Measurements from ENCODE around the gene TOP3B.

Gene TOP3B

DNA sequence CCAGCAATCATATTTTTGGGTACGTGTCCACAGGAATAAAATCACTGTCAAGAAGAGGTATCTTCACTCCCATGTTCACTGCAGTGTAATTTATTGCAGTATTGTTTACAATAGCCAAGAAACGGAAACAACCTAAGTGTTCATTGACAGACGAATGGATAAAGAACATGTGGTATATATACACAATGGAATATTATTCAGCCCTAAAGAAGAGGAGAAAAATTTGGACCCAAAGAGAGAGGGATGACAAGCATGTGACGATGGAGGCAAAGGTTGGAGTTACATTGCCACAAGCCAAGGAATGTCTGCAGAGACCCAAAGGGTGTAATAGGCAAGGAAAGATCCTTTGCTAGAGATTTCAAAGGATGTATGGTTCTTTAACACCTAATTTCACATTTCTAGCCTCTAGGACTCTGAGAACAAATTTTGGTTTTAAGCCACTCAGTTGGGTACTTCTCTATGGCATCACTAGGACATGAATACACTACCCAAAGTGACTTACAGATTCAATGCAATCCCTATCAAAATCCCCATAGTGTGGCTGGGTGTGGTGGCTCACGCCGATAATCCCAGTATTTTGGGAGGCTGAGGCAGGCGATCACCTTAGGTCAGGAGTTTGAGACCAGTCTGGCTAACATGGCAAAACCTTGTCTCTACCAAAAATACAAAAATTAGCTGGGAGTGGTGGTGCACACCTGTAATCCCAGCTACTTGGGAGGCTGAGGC is 31.1 kb upstream of the TOP3B start:
- DNase-seq (ENCODE audit: low read depth): no peak

DNA sequence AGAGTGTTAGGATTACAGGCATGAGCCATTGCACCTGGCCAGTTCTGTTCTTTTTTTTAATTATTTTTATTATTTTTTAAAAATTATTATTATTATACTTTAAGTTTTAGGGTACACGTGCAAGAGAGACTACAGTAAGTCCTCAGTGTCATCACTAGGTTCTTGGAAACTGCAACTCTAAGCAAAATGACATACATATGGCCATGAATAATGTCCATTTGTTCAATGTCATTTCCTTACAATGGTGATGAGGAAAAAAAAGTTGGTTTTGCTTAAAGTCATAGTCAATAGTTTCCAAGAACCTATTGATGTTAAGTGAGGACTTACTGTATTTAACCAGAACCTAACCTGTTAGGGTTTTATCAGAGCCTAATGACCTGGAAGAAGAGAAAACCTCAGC is 29.4 kb upstream of the TOP3B start:
- DNase-seq (ENCODE audit: low read depth): no peak

DNA sequence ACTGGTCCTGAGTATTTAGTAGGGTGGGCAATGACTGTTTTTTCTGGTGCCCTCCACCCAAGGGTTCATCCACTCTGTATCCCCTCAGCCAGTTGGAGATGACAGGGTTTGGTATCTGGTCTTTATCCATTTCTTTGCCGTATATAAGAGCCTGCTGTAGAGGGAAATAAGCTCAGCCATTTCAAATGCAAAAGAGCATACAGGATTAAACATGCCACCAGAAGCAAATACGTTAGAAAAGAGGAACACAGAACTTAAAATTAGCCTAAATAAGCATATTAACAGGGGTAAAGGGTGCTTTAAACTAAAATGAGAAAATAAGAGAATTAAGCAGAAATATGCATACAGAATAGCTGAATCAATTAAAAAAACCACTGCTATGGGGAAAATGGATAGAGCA is 27.8 kb upstream of the TOP3B start:
- DNase-seq (ENCODE audit: low read depth): no peak

DNA sequence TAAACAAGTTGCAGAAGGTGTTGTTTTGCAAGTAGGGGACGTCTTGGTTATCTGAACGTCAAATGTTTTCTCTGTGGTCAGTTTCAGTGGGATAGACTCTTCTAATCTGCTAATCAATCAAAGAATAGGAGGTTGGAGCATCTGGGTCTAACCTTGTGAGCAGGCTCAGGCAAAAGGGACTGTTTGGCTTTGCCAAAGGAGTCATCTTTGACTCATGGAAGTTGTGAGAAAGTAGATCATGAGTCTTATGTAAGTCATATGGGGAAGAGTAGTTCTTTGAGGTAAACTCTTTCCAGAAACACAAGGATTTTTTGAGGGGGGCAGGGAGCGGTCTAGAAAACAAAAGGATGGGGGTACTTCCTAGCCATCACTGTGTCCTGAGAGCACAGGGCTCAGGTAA is 27.1 kb upstream of the TOP3B start:
- DNase-seq (ENCODE audit: low read depth): no peak

DNA sequence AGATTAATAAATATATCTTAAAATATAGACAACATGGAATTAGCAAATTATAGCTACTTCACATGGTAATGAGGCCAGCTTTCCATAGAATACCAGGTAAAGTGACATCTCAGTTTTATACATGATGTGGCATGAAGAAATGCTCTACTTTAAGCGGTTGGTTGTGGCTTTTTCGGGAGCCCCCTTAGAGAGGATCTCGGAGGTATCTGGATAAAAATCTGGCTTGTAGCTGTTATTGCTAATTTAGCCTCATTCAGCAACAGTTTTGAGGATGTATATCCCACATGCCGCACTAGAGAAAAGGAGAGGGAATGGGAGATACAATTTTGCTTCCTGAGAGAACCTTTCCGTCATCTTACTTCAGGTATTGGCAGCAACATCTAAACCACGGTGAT is 24.0 kb upstream of the TOP3B start:
- DNase-seq (ENCODE audit: low read depth): no peak

DNA sequence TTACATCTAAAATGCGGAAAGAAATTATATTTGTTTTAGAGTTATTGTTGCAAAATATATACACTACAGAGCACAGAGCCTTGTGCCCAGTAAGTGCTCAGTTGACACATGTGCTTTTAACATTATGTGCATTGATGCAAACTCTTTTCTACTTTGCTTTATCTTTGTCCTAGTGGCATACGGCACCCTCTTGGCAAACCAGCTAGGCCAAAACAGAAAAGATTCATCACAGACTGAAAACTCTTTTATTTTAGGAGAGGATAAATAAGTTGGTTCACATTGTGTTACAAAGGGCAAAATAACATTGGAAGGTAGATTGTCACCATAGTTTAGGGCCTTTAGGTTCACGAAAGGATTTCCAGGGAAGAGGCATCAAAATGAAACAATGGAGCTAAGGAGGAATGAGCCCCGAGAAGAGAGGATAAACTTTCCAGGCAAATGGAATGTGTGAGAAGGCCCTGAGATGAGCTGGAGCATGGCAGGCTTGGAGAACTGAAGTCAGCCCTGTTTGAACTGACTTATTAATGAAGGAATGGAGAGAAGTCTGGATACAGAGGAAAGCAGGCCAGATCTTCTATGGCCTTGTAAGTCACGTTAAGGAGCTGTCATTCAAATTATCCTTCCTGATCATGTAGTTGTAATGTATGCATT is 23.5 kb upstream of the TOP3B start:
- no peak for DNase-seq (ENCODE audit: low read depth)

DNA sequence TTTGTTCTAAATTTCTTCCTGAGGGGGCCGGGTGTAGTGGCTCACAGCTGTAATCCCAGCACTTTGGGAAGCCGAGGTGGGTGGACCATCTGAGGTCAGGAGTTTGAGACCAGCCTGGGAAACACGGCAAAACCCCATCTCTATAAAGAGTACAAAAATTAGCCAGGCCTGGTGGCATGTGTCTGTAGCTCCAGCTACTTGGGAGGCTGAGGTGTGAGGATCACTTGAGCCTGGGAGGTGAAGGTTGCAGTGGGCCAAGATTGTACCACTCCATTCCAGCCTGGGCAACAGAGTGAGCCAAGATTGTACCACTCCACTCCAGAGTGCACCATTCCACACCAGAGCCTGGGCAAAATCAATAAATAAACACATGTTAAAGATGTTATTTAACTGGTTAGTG is 20.6 kb upstream of the TOP3B start:
- DNase-seq (ENCODE audit: low read depth): no peak

DNA sequence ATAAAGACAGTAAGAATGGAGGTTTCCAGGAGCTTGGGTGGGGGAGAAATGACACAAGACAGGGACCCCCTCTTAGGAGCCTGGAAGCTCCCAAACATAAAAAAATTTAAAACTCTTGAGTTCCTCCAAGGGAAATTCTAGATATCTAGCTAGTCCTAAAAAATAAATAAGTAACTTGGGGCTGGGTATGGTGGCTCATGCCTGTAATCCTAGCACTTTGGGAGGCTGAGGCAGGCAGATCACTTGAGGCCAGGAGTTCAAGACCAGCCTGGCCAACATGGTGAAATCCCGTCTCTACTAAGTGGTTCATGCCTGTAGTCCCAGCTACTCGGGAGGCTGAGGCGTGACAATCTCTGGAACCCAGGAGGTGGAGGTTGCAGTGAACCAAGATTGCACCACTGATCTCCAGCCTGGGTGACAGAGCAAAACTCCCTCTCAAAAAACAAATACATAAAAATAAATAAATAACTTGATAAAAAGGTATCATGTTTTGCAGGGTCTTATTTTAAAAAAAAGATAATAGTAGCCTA is 20.0 kb upstream of the TOP3B start:
- no peak for DNase-seq (ENCODE audit: low read depth)

DNA sequence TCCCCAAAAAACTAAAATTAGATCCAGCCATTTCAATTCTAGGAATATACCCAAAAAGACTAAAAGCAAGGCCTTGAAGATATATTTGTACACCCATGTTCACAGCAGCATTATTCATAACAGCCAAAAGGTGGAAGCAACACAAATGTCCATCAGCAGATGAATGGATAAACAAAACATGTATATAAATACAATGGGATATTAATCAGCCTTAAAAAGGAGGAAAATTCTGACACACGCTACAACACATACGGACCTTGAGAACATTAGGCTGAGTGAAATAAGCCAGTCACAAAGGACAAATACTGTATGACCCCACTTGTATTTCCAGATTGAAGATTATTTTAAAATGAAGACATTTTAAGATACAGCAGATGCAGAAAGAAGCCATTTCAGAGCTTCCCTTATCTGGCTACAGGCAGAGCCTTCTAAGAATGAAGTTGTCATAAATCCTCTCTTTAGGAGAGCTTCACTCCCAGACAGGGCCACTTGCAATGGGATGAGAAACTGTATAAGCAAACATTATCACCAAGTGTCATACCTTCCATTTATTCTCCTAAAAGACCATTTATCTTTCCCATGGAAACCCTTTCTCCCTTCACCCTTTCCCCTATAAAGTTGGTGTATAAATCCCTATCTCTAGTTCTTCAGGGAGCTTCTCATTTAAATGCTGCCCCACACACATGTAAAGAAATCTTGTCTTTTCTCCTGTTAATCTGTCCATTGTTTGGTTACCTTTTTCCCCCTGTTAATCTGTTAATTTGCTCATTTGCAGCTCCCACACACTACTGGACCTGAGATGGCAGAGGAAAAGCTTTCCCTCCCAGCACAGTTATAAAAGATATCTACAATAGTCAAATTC is 19.3 kb upstream of the TOP3B start:
- DNase-seq (ENCODE audit: low read depth): no peak

DNA sequence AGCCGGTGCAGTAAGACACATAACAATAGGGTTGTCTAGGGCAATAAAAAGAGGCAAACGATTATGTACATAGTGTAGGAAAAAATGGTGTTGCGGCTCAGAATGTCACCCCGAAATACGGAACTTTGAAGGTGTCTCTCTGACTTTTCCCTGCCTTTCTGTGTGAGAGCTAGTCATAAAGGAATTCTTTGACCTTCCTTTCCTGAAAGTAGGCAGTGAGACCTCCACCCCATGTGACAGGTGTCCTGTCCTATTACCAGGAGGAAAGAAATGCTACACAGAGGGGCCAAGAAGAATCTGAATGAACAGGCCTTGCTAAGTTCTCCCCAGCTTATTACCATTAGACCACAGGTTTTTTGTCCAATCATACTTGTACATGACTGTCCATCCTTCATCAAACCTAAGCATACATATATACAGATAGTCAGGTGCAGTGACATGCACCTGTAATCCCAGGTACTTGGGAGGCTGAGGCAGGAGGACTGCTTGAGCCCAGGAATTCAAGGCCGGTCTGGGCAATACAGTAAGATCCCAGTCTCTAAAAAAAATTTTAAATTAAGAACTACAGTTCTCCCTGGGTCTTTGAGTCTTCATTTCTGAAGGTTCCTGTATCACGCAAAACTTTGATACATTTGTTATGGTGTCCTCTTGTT is 16.1 kb upstream of the TOP3B start:
- no peak for DNase-seq (ENCODE audit: low read depth)

DNA sequence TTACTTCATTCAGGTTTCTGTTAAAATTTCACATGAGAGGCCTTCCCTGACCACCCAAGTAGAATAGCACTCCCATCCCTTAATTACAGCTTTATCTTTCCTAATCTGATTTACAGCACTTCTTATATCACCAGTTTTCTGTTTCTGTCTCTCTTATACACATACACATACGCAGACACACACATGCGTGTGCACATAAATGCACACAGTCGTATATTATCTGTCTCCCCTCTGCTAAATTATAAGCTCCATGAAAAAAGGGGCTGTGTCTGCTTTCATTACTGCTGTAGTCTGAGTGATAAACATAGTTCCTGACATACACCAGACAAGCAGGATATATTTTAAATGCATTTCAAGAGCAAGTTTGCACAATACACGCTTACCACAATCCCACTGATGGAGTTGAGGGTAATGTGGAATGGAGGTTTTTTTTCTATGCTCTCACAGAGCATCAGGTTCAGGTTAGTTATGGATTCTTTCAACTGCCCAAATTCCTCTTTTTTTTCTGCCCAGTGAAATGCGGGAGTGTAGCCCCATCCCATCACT is 13.7 kb upstream of the TOP3B start:
- DNase-seq (ENCODE audit: low read depth): no peak

DNA sequence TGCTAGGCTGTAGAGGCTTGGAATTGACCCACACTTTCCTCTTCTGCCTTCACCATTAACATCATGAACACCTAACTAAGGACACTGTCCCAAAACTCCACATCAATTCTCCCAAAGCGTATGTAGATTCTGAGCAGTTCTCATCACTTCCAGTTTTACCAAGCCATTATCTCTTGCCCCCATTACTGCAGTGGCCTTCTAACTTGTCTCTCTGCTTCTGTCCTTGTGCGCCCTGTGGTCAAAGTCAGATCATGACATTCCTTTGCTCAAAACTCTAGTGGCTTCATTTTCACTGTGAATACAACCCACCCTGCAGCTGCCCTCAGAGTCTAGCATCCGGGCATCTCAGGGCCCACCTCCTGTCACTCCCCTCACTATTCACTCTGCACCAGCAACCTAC is 13.1 kb upstream of the TOP3B start:
- DNase-seq (ENCODE audit: low read depth): no peak

DNA sequence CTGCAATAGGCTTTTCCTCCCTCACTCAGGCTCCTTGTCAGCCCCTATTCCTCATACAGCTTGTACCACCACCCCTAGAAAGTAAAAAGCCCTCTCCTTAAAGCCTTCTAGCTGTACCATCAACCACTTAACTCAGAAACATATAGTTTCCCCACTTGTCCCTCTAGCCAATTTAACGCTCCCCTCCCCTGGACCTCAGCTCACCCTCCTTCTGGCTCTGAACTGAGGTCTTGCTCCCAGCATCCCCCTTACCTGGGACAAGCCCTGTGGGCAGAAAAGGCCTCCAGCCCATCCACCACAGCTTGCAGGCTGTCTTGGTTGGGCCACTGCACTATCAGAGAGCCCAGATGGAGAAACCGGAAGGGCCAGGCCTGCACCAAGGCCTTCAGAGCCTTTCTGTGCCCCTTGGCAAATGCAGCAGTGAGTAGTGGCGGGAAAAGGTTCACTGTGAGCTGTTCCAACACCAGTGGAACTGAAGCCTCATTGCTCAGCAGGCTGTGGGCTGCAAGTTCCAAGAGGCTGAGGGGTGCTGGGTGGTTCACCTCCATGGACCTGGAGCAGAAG is 12.4 kb upstream of the TOP3B start:
- DNase-seq (ENCODE audit: low read depth): peak; percentile 36

DNA sequence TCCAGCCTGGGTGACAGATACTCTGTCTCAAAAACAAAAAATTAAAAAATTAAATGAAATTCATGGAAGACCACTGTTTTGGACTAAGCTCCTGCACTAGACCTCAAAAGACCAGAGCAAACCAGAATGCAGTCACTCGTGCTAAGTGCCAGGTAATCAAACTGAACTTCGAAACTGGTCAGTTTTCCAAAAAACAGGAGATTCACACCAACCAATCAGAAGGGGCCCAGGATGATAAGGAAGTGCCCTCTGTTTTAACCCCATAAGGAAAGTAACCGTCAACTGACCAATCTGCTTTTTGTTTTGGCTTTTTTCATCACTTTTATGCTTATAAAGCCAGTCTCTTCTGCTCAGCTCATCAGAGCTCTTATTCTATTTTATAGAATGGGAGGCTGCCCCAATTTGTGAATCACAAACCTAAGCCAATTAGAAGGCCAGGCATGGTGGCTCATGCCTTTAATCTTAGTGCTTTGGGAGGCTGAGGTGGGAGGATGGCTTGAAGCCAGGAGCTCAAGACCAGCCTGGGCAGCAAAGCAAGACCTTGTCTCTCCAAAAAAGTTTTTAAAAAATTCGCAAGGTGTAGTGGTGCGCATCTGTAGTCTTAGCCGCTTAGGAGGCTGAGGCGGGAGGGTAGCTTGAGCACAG is 10.1 kb upstream of the TOP3B start:
- DNase-seq (ENCODE audit: low read depth): no peak

DNA sequence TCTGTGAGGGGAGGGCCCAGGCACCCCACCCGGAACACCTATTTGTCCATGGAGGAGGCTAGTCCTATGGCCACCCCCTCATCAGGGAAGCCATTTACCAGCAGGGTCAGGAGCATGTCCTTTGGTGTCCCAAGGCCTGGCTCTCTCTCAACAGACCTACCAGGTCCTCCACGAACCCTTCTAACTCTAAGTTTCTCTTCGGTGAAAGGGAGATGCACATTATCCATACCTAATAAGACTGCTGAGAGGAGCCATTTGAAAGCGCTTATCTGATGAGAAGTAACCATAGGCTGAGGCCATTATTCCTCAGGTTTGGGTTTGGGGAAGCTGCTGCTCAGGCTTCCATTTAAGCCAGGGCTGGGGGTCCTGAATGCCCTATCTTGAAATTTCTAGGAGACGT is 9.2 kb upstream of the TOP3B start:
- DNase-seq (ENCODE audit: low read depth): no peak

DNA sequence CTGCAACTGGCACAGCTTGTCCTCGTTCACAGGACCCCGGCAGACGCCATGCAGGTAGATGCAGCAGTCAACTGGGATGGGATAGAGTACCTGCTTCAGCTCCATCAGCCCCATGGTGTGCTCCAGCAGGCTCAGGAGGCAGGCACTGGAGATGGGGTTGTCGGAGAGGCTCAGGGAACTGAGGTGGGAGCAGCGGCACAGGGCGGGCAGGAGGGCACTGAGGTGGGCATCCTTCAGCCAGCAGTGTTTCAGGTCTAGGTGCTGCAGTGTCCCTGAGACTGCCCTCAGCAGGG is 8.7 kb upstream of the TOP3B start:
- DNase-seq (ENCODE audit: low read depth): no peak

DNA sequence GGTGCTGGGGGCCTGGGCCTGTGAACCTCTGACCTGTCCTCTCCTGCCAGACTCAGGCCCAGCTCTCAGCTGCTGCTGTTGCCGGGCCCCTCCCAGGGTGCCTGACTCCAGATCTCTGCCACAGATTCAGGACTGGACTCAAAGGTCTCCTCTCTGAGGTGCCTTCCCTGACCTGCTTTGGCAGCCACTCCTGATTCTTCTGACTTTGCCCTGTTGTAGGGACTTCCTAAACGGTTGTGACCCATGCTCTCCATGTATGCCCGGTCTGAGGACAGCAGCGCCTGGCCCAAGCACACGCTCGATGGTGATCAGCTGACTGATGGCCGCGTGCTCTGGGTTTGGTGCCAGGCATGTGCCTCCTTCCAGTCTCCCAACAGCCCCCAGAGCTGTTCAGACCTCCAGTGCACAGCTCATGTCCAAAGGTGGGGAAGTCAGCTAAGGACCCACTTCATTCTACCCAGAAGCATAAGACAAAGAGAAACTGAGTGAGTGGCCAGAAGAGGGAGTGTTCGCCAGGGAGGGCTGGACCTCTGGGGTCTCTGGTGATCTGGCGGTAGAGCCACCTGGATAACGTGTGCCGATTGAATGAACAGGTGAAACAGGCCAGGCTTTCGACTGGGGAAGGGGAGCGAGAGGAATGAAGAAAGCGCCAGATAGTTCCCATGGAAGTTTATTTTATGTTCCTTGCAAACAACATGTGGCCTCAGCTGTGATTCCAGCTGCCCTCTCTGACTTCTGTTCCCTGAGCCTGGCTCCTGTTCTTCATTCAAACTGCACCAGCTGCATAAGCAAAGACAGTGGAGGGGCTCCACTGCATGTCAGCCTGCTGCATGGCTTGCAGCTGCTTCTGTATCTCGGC is 8.1 kb upstream of the TOP3B start:
- DNase-seq (ENCODE audit: low read depth): no peak

DNA sequence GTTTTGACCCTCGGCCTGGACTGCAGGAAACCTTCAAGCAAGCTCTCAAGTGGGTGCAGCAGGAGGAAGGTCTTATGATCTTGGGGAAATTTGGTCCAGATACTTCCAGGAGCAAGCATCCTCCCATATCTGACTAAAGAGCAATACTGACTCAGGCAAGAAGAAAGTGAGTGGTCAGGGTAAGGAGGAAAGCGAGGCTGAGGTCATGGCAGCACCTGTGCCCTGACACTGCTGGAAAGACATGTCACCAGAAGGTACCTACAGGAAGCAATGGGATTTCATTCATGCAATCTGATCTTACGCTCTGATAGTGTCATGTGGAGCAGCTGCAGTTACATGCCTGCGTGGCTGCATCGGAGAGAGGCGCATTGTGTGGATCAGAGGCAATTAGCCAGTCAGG is 6.5 kb upstream of the TOP3B start:
- DNase-seq (ENCODE audit: low read depth): no peak

DNA sequence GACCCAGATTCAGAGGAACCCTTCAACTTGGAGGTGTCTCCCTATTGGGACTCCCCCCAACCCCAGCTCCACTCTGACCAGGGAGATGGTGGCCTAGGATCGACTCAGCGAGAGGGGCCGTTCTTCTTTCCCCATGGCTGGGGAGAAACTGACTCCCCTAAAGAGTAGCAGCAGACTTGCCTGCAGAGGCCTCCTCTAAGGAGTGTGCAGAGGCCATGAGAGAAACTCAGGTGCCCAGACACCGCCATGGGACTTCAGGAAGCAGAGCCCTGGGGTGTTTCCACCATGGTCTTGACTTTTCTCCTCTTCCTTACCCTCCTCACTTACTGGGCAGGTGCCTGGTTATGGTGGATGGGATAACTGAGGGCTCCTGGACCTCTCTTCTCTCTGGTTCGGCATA is 2.6 kb upstream of the TOP3B start:
- no peak for DNase-seq (ENCODE audit: low read depth)

DNA sequence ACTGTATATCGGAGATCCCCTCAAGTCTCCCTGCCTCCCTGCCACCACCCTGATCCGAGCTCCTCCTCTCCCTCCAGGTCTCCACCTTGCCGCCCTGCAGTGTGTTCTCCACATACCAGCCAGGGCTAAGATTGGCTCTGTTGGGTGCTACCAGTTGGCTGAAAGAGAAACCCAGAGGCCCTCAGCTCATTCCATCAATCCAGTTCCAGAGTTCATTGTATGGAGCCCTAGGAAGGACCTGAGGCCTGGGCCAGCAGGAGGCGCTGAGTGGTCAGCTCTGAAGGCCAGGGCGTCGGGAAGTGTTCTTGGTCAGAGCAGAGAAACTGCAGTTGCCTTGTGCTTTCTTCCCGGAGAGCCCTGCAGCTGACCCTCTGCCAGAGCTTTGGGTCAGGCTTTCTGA is 2.2 kb upstream of the TOP3B start:
- no peak for DNase-seq (ENCODE audit: low read depth)

DNA sequence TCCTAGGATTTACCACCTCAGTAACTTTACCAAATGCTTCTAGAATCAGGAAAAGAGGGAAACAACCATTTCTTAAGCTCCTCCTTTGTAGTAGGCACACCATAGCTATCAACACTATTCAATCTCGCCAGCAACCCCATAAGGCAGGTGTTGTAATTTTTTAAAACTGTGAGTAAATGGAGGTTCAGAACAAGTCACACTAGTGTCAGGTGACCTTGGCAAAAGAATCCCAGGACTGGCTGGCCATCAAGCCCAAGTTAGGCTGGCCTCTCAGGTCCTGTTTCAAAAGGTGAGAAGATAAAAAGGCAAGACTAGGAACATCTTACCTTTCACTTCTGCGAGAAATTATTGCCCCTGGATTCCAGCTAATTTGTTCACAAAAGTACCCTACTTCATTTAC is 713 bp downstream of the TOP3B start:
- no peak for DNase-seq (ENCODE audit: low read depth)
